HEK293 (cell line): ENCODE data around the gene MLX.

ENCODE experiments used
- CTCF ChIA-PET: fragments of 350-600 bp; formaldehyde crosslinking; extraction: SDS; loops from one replicate; lab custom pipeline; 2021; ENCODE audit warnings: antibody characterized with exemption; lab: Yijun Ruan, JAX
- POLR2A ChIA-PET: fragments of 300-600 bp; formaldehyde crosslinking; extraction: SDS; loops from one replicate; lab custom pipeline; 2020; ENCODE audit warnings: antibody characterized with exemption, inconsistent platforms; lab: Yijun Ruan, JAX
- H3K27ac ChIP-seq: fragments of 200-500 bp; sonication (Bioruptor generic); 2 replicates; pipeline ENCODE4 v1.5.1; 2014; ENCODE audit warnings: low read depth, low read length, control low read depth, inconsistent platforms; ENCODE audit errors: extremely low read depth
- H3K36me3 ChIP-seq, 2 experiments: fragments of 200-500 bp in 1 of 2; sonication (Bioruptor generic) in 1 of 2; 1 replicate in 1 of 2; 2 replicates in 1 of 2; pipeline ENCODE4 v1.5.1; 2014 to 2017; ENCODE audit warnings: inconsistent platforms in 2 of 2, low read length in 2 of 2; ENCODE audit not compliant: control insufficient read depth in 2 of 2, insufficient read depth in 1 of 2
- H3K4me1 ChIP-seq: fragments of 200-500 bp; sonication (Bioruptor generic); 2 replicates; pipeline ENCODE4 v1.5.1; 2014; ENCODE audit warnings: mild to moderate bottlenecking, low read length, inconsistent platforms; ENCODE audit not compliant: control insufficient read depth, insufficient read depth
- H3K4me3 ChIP-seq: 2 replicates; pipeline ENCODE4 v1.5.1; 2011; ENCODE audit warnings: low read depth, mild to moderate bottlenecking, control low read depth, low read length, moderate library complexity
- H3K9me3 ChIP-seq: fragments of 200-500 bp; sonication (Bioruptor generic); 2 replicates; pipeline ENCODE4 v1.5.1; 2014; ENCODE audit warnings: low read depth, low read length, inconsistent platforms; ENCODE audit not compliant: control insufficient read depth, insufficient read depth
- GFI1B ChIP-seq: fragments of 450-650 bp; formaldehyde crosslinking; IDR thresholded peaks from 2 replicates; pipeline ENCODE4 v1.5.1; 2016; ENCODE audit warnings: missing biosample characterization, missing genetic modification characterization
- GLIS2 ChIP-seq: fragments of 450-650 bp; formaldehyde crosslinking; IDR thresholded peaks from 2 replicates; pipeline ENCODE4 v1.5.1; 2016; ENCODE audit warnings: missing biosample characterization, missing genetic modification characterization
- INSM2 ChIP-seq: fragments of 450-650 bp; formaldehyde crosslinking; IDR thresholded peaks from 2 replicates; pipeline ENCODE4 v1.5.1; 2016; ENCODE audit warnings: missing biosample characterization, missing genetic modification characterization
- RBAK ChIP-seq: fragments of 450-650 bp; formaldehyde crosslinking; IDR thresholded peaks from 2 replicates; pipeline ENCODE4 v1.5.1; 2016; ENCODE audit warnings: missing biosample characterization, missing genetic modification characterization
- SALL2 ChIP-seq: fragments of 450-650 bp; formaldehyde crosslinking; IDR thresholded peaks from 2 replicates; pipeline ENCODE4 v1.5.0; 2017; ENCODE audit warnings: missing biosample characterization, mild to moderate bottlenecking, missing genetic modification characterization, borderline replicate concordance
- SCRT1 ChIP-seq: fragments of 450-650 bp; formaldehyde crosslinking; IDR thresholded peaks from 2 replicates; pipeline ENCODE4 v1.5.1; 2016; ENCODE audit warnings: missing biosample characterization, missing genetic modification characterization, borderline replicate concordance
- SCRT2 ChIP-seq: fragments of 450-650 bp; formaldehyde crosslinking; IDR thresholded peaks from 2 replicates; pipeline ENCODE4 v1.5.1; 2016; ENCODE audit warnings: missing biosample characterization, missing genetic modification characterization
- ZBTB10 ChIP-seq: fragments of 450-650 bp; formaldehyde crosslinking; IDR thresholded peaks from 2 replicates; pipeline ENCODE4 v1.5.1; 2016; ENCODE audit warnings: missing biosample characterization, missing genetic modification characterization
- ZNF223 ChIP-seq: fragments of 450-650 bp; formaldehyde crosslinking; IDR thresholded peaks from 2 replicates; pipeline ENCODE4 v1.5.1; 2016; ENCODE audit warnings: missing biosample characterization, missing genetic modification characterization
- ZNF23 ChIP-seq: fragments of 450-650 bp; formaldehyde crosslinking; IDR thresholded peaks from 2 replicates; pipeline ENCODE4 v1.5.1; 2016; ENCODE audit warnings: missing biosample characterization, missing genetic modification characterization, borderline replicate concordance
- ZNF416 ChIP-seq: fragments of 450-650 bp; formaldehyde crosslinking; IDR thresholded peaks from 2 replicates; pipeline ENCODE4 v1.5.1; 2016; ENCODE audit warnings: missing biosample characterization, missing genetic modification characterization
- ZNF488 ChIP-seq: fragments of 450-650 bp; formaldehyde crosslinking; IDR thresholded peaks from 2 replicates; pipeline ENCODE4 v1.5.1; 2016; ENCODE audit warnings: missing biosample characterization, missing genetic modification characterization
- ZNF518A ChIP-seq: fragments of 450-650 bp; formaldehyde crosslinking; conservative IDR thresholded peaks from 2 replicates; pipeline ENCODE4 v1.5.1; 2016; ENCODE audit warnings: low read depth, missing biosample characterization, missing genetic modification characterization
- ZNF776 ChIP-seq: fragments of 450-650 bp; formaldehyde crosslinking; IDR thresholded peaks from 2 replicates; pipeline ENCODE4 v1.5.0; 2017; ENCODE audit warnings: missing biosample characterization, missing genetic modification characterization, borderline replicate concordance

Gene MLX

DNA sequence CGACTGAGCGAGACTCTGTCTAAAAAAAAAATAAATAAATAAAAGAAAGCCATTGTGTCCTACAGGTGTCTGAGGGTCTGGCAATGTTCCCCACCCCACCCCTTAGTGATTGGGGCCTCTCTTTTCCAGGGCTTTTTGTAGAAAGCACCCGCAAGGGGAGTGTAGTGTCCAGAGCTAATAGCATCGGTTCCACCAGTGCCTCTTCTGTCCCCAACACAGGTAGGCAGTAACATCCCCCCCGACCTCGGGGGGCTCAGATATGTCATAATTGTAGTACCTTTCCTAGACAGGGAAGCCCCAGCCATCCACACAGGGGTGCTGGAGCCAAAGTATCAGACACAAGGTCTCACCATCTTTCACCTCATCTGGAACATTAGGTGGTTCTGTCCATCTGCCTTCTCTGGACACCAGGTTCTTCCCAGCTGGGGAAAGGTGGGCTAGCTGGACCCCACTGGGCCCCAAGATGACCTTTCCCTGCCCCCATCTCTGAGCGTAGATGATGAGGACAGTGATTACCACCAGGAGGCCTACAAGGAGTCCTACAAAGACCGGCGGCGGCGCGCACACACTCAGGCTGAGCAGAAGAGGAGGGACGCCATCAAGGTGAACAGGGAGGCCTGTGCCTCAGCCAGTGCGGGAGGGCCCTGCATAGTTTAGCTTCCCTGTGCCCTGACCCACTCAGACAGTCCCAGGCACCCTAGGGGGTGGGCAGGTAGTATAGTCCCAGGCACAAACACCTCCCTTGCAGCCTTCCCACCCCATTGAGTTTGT, 1.6 kb downstream of the MLX start:
- ChIA-PET CTCF (interaction anchor here (0.6 to 4.9 kb wide), 2 partner anchors 9 to 54 kb away, joined by 3 to 34 read pairs; partner anchors contain the start of gene PSMC3IP), POLR2A (interaction anchor here (0.6 to 4.8 kb wide), 5 partner anchors 9 to 256 kb away, joined by 3 to 48 read pairs (median 4); partner anchors contain the start of genes BECN1 and PSMC3IP)
- TF ChIP-seq ZNF416 (tag by site-specific recombination) (no peak), RBAK (no peak), ZNF23 (tag by site-specific recombination) (no peak), INSM2 (no peak), ZNF518A (tag by site-specific recombination) (no peak), ZNF223 (tag by site-specific recombination) (no peak), GLIS2 (tag by site-specific recombination) (peak; percentile 18; the same call in 1 of the 2 replicates), ZBTB10 (tag by site-specific recombination) (no peak), SALL2 (tag by site-specific recombination) (no peak), ZNF776 (no peak), SCRT2 (tag by site-specific recombination) (0 out of 2 replicates have a peak, but pooled peaks have one; percentile 26), GFI1B (no peak), ZNF488 (tag by site-specific recombination) (no peak), SCRT1 (tag by site-specific recombination) (no peak)
- H3K9me3 ChIP-seq, result no peaks in the 10 kb centered on the region
- H3K36me3 ChIP-seq, result peaks cover 31 to 87% of the 10 kb centered on the region in 2 experiments
- H3K4me1 ChIP-seq, result peaks cover 4% of the 10 kb centered on the region; the same call in 1 of the 2 replicates
- H3K4me3 ChIP-seq, result no peak overlapping the region
- peak overlapping the region; percentile 40; the same call in 1 of the 2 replicates for H3K27ac ChIP-seq
